ENCODE results near the gene METTL15.

DNA sequence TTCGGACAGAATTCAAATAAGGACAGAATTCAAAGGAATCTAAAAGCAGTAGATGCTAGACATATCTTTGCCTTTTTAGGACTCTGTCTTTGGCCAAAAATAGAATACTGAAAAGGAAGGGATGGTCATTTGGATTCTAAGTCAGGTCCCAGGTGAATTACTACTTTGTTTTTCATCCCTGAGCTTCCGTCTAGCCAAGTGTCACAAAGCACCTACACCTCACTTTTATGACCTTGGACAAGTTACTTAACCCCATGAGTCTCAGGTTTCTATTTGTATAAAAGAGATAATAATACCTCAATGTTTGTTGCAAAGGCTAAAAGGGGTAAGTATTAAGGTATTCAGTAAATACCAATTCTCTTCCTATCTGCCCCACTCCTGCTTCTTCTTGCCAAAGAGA lies 7.5 kb upstream of the METTL15 start:
- TF ChIP-seq SUZ12 (IDR thresholded peaks at IDR 0.05) = no peak
- TF ChIP-seq TARDBP (IDR thresholded peaks at IDR 0.05) = no peak
- TF ChIP-seq FOXM1 (IDR thresholded peaks at IDR 0.05; ENCODE audit: borderline replicate concordance) = no peak
- no peak for TF ChIP-seq FOXA1 (IDR thresholded peaks at IDR 0.05)
- TF ChIP-seq, protein P1, sequence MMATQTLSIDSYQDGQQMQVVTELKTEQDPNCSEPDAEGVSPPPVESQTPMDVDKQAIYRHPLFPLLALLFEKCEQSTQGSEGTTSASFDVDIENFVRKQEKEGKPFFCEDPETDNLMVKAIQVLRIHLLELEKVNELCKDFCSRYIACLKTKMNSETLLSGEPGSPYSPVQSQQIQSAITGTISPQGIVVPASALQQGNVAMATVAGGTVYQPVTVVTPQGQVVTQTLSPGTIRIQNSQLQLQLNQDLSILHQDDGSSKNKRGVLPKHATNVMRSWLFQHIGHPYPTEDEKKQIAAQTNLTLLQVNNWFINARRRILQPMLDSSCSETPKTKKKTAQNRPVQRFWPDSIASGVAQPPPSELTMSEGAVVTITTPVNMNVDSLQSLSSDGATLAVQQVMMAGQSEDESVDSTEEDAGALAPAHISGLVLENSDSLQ (IDR thresholded peaks at IDR 0.05) = no peak
- no peak for TF ChIP-seq FOXK2 (IDR thresholded peaks at IDR 0.05)
- TF ChIP-seq ARNT (IDR thresholded peaks at IDR 0.05) = no peak
- TF ChIP-seq ELF4 (IDR thresholded peaks at IDR 0.05) = no peak
- TF ChIP-seq LEF1 (IDR thresholded peaks at IDR 0.05; ENCODE audit: borderline replicate concordance) = no peak
- no peak for TF ChIP-seq SP1 (IDR thresholded peaks at IDR 0.05)
- TF ChIP-seq BHLHE40 (IDR thresholded peaks at IDR 0.05; ENCODE audit: borderline replicate concordance) = no peak
- no peak for TF ChIP-seq L3MBTL2 (conservative IDR thresholded peaks at IDR 0.05)
